RWPE2 (cell line): ENCODE measurements around the gene MACROD2.

ENCODE experiments used
- ATAC-seq: fragments of 200-7000 bp; cut with Tn5 transposase; 3 replicates; pipeline ENCODE4 v1.9.1; 2021; ENCODE audit warnings: low read depth
- DNase-seq: peaks from one replicate; pipeline ENCODE4 v3.0.0-alpha.2; 2020; ENCODE audit warnings: low spot score
- H3K27ac ChIP-seq: fragments of 450-650 bp; 2 replicates; pipeline ENCODE4 v1.5.1; 2017; ENCODE audit warnings: mild to moderate bottlenecking; ENCODE audit not compliant: poor library complexity, severe bottlenecking
- H3K27me3 ChIP-seq: fragments of 250-450 bp; sonication (Bioruptor Pico); 2 replicates; pipeline ENCODE4 v1.5.1; 2021; ENCODE audit warnings: mild to moderate bottlenecking, moderate library complexity; ENCODE audit not compliant: insufficient read depth, poor library complexity, severe bottlenecking
- H3K36me3 ChIP-seq: fragments of 250-450 bp; sonication (Bioruptor Pico); 2 replicates; pipeline ENCODE4 v1.5.1; 2020; ENCODE audit warnings: low read depth, mild to moderate bottlenecking, moderate library complexity
- H3K4me1 ChIP-seq: fragments of 250-450 bp; sonication (Bioruptor Pico); 2 replicates; pipeline ENCODE4 v1.5.1; 2021; ENCODE audit warnings: mild to moderate bottlenecking, moderate library complexity; ENCODE audit not compliant: insufficient read depth, poor library complexity, severe bottlenecking
- H3K4me3 ChIP-seq: fragments of 250-450 bp; sonication (Bioruptor Pico); 2 replicates; pipeline ENCODE4 v1.5.1; 2021; ENCODE audit warnings: mild to moderate bottlenecking, moderate library complexity; ENCODE audit not compliant: severe bottlenecking
- H3K9me3 ChIP-seq: fragments of 250-450 bp; sonication (Bioruptor Pico); 2 replicates; pipeline ENCODE4 v1.5.1; 2021; ENCODE audit warnings: mild to moderate bottlenecking, moderate library complexity; ENCODE audit not compliant: severe bottlenecking
- TF ChIP-seq, protein P1 (sequence below): fragments of 450-650 bp; IDR thresholded peaks from one replicate; pipeline ENCODE4 v1.5.1; 2017; ENCODE audit warnings: mild to moderate bottlenecking, moderate library complexity; ENCODE audit not compliant: poor library complexity, severe bottlenecking

The MACROD2 gene

DNA sequence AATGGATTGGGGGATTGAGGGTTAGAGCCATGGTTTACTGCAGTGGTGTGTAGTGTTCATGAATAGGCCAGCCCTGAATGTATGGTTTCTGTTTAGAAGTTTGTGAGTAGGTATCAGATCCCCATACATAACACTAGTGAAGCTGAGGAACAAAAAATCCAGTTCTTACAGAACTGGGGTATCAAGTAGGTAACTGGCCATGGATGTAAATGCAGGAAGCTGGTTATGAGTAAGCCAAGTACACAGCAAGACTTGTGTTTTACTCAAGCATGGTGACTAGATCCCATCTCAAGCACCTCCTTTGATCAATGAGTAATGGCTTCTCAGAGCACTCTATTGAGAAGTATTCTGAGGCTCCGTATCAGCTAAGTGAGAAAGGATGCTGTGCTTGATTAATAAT, 955.8 kb downstream of the MACROD2 start:
- ATAC-seq = no peak
- H3K27ac ChIP-seq = no peak overlapping the region

DNA sequence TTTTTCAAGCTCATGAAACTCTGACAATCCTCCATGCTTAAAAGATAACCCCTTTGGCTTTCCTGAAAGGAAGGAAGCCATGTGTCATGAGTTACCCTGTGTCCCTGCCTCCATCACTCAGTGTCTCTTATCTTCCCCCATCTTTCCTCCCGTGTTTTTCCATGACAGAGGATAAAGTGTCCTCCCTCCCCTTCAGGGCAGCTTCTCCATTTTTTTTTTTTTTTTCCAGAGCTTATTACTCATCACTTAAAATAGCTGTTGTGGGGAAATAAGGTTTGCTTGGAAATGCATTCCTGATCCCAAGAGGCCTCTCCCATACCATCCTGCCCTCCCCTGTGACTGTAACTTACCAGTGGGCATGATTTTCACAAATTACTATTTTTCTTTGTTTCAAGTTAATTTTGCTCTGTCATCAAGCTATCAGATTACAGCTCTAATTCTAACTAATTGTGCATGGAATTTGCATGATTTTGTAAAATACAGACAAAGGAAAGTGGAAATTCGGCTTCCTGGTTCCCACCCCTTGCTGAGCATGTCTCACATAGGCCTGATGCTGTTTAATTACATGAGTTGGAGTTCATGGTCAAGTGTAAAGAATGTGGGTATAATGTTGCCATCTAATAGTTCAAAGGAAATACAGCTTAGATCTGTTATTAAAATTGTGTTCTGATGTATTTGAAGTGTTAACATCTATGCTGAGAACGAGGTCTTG, 956.5 kb downstream of the MACROD2 start:
- no peak overlapping the region for H3K4me3 ChIP-seq
- H3K9me3 ChIP-seq = no peaks in the 10 kb centered on the region
- H3K27me3 ChIP-seq = no peaks in the 10 kb centered on the region
- H3K4me1 ChIP-seq = peaks cover 9% of the 10 kb centered on the region
- DNase-seq = no peak
- peak; percentile 88 for ATAC-seq
- TF ChIP-seq, protein P1, sequence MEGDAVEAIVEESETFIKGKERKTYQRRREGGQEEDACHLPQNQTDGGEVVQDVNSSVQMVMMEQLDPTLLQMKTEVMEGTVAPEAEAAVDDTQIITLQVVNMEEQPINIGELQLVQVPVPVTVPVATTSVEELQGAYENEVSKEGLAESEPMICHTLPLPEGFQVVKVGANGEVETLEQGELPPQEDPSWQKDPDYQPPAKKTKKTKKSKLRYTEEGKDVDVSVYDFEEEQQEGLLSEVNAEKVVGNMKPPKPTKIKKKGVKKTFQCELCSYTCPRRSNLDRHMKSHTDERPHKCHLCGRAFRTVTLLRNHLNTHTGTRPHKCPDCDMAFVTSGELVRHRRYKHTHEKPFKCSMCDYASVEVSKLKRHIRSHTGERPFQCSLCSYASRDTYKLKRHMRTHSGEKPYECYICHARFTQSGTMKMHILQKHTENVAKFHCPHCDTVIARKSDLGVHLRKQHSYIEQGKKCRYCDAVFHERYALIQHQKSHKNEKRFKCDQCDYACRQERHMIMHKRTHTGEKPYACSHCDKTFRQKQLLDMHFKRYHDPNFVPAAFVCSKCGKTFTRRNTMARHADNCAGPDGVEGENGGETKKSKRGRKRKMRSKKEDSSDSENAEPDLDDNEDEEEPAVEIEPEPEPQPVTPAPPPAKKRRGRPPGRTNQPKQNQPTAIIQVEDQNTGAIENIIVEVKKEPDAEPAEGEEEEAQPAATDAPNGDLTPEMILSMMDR = no peak
- H3K36me3 ChIP-seq = no peaks in the 10 kb centered on the region
- peak overlapping the region; percentile 25 for H3K27ac ChIP-seq

More for the DNA sequence above, 955.8 kb downstream of the MACROD2 start:
- Histone ChIP-seq H3K4me3 (no peak overlapping the region), H3K4me1 (peaks cover 9% of the 10 kb centered on the region), H3K36me3 (no peaks in the 10 kb centered on the region), H3K9me3 (no peaks in the 10 kb centered on the region), H3K27me3 (no peaks in the 10 kb centered on the region)
- DNase-seq = no peak
- TF ChIP-seq, protein P1 = no peak

DNA sequence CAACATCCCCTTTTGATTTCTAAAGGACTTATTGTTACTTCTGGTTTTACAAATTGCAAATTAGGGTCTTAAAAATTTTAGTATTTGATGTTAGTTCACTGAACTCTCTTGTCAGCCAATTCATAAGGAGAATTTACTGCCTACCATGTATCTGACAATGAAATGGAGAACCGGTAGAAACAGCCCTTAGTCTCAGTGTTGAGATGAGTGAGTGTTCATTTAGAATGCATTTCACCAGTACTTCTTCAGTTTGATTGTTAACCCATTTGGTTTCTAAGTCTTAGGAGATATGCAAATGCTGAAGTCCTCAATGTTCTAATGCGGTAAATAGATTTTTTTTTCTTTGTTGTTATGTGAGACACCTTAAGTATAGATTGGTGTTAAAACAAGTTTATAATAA, 958.4 kb downstream of the MACROD2 start:
- Histone ChIP-seq H3K36me3 (no peaks in the 10 kb centered on the region), H3K27me3 (no peaks in the 10 kb centered on the region), H3K27ac (no peak overlapping the region), H3K9me3 (no peaks in the 10 kb centered on the region), H3K4me1 (peaks cover 9% of the 10 kb centered on the region), H3K4me3 (no peak overlapping the region)
- TF ChIP-seq, protein P1 = no peak
- DNase-seq = no peak
- no peak for ATAC-seq

DNA sequence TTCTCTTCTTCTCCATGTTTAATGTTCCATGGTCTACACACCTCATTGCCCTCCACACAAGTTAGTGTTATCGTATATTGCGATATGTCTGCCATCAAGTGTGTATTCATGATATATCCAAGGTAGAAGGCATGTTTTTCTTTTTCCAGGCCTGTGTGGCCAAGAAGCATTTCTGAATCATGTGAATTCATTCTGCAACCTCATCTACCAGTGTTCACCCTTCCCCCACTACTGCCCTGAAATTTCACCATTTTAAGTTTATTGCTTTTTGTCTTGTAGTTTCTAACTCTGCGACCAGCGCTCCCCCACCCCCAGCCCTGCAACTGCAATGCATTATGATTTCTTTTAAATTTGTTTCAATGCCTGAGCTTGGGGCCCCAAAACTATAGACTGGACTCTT, 960.1 kb downstream of the MACROD2 start:
- TF ChIP-seq, protein P1 = no peak
- H3K27me3 ChIP-seq = no peaks in the 10 kb centered on the region
- ATAC-seq = no peak

DNA sequence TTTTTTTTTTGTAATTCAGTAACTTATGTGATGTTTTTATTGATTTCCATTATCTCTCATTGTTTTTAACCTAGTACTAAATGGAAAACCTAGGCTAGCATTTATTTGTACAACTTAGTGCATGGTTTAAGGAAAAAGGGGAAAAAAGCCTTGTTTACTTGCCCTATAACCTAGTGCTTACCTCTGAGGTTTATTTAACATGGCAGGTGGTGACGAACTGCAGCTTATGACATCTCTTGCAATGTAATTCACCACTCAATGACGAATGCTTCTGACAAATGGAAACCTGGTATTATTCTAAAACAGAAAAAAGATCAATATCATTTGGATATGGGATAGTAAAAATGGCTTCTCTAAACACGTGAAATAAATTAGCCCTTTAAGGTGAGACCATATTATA, 960.7 kb downstream of the MACROD2 start:
- no peaks in the 10 kb centered on the region for H3K36me3 ChIP-seq
- no peak overlapping the region for H3K27ac ChIP-seq
- TF ChIP-seq, protein P1 = no peak
- no peaks in the 10 kb centered on the region for H3K27me3 ChIP-seq
- H3K4me1 ChIP-seq = peaks cover 14% of the 10 kb centered on the region
- ATAC-seq (no peak), DNase-seq (no peak)
- H3K4me3 ChIP-seq = no peak overlapping the region
- H3K9me3 ChIP-seq = no peaks in the 10 kb centered on the region

More for the DNA sequence above, 960.1 kb downstream of the MACROD2 start:
- peaks cover 12% of the 10 kb centered on the region for H3K4me1 ChIP-seq
- H3K36me3 ChIP-seq = no peaks in the 10 kb centered on the region
- H3K27ac ChIP-seq = no peak overlapping the region
- H3K4me3 ChIP-seq = no peak overlapping the region
- H3K9me3 ChIP-seq = no peaks in the 10 kb centered on the region
- DNase-seq = no peak
